Epithelial cell of proximal tubule (primary cell): ENCODE results near the gene TBC1D2. TPM values are rescaled to one million over a fixed set of nuclear protein-coding genes. Genes with fewer than 3 reads are reported as not detected.
"Not testable (repeated sequence)": the region's sequence is repeated elsewhere in the genome, so short reads cannot be mapped to it uniquely, and the experiment has no call there.

Experiments
- DNase-seq: peaks from one replicate; pipeline ENCODE4 v3.0.0-alpha.2; 2011; ENCODE audit warnings: low read depth
- H3K4me3 ChIP-seq: 2 replicates; pipeline ENCODE4 v1.5.1; 2011; ENCODE audit warnings: low read depth, mild to moderate bottlenecking, low read length
- CTCF ChIP-seq: conservative IDR thresholded peaks from 2 replicates; pipeline ENCODE4 v1.5.1; 2012; ENCODE audit warnings: low read depth, mild to moderate bottlenecking, low read length
- total RNA-seq: library from RNA; depleted of rRNA; stranded (reverse); fragments of >200 nt; gene quantifications from 2 replicates; pipeline ENCODE4 v1.2.3, GENCODE V29; 2015

The TBC1D2 gene
- total RNA-seq, 1 donor from 2014 or later = 17.2 TPM

GRCh38 chr9:98275159-98275558 lies 19.7 kb upstream of the TBC1D2 start:
- TF ChIP-seq CTCF = no peak
- DNase-seq = no peak
- no peak overlapping the region for H3K4me3 ChIP-seq

- H3K4me3 ChIP-seq = no peak overlapping the region
- no peak for DNase-seq
- TF ChIP-seq CTCF = no peak
Measured at GRCh38 chr9:98272083-98272482, 16.6 kb upstream of the TBC1D2 start.

- no peak for DNase-seq
- TF ChIP-seq CTCF = no peak
- no peak overlapping the region for H3K4me3 ChIP-seq
Measured at GRCh38 chr9:98271479-98271878, 16.0 kb upstream of the TBC1D2 start.

- not testable (repeated sequence) for H3K4me3 ChIP-seq, DNase-seq
Measured at GRCh38 chr9:98270284-98270683, 14.8 kb upstream of the TBC1D2 start.

GRCh38 chr9:98269652-98270051 lies 14.2 kb upstream of the TBC1D2 start:
- not testable (repeated sequence) for H3K4me3 ChIP-seq, DNase-seq

GRCh38 chr9:98267556-98267955 lies 12.1 kb upstream of the TBC1D2 start:
- DNase-seq, H3K4me3 ChIP-seq: not testable (repeated sequence)

GRCh38 chr9:98264516-98264915 lies 9.1 kb upstream of the TBC1D2 start:
- no peak for TF ChIP-seq CTCF
- no peak for DNase-seq
- no peak overlapping the region for H3K4me3 ChIP-seq

GRCh38 chr9:98263482-98264357 lies 8.3 kb upstream of the TBC1D2 start:
- no peak overlapping the region for H3K4me3 ChIP-seq
- no peak for DNase-seq
- peak; percentile 98 for TF ChIP-seq CTCF

GRCh38 chr9:98263080-98263479 lies 7.6 kb upstream of the TBC1D2 start:
- DNase-seq = no peak
- no peak for TF ChIP-seq CTCF
- no peak overlapping the region for H3K4me3 ChIP-seq
